GM10847 (cell line): ENCODE data around the gene TMCO1.

Experiments
- POLR2A ChIP-seq: IDR thresholded peaks from 2 replicates; pipeline ENCODE4 v1.6.1; 2011; ENCODE audit not compliant: insufficient read length; ENCODE audit errors: extremely low read depth

Gene TMCO1

GRCh38 chr1:165697881-165698760, 70.5 kb downstream of the TMCO1 start, which contains the start of gene ALDH9A1:
ALDH9A1 (minus strand) TSS chr1:165698562; CDS start chr1:165698558, 4 bp downstream.
- peak; percentile 88 for TF ChIP-seq POLR2A

DNA sequence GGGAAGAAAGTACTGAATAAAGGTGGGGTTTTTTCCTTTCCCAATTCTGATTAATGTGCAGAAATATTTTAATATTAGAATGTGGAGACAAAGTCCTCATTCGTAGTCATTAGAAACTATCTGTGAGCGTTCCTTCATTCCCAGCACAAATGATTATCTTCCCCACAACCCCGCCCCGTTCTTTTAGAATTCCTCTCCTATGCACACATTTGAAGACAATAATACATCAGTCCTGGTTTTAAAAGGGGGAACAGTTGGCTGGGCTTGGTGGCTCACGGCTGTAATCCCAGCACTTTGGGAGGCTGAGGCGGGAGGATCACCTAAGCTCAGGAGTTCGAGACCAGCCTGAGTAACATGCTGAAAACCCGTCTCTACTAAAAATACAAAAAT, 71.2 kb downstream of the TMCO1 start:
- TF ChIP-seq POLR2A: no peak

DNA sequence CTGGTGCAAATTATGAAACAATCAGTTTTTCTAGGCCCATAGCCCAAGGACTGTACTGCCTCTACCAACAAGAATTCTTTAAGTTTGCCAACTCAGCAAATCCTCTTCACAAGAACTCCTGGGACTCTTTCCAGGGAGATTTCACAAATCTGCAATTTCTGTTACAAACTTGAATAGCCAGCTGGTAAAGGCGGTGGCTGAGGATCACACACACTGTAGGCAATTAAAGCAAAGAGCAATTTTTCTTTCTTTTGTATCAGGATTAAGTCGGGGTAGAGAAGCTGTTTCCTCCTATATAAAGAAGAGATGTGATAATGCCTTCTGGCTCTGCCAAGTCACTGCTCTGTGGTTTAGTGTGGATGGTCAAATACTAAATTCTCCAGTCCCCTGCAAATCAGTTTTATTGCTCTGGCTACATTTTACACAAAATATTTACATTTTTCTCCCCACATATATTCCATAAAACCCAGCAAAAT, 72.0 kb downstream of the TMCO1 start:
- TF ChIP-seq POLR2A: no peak

DNA sequence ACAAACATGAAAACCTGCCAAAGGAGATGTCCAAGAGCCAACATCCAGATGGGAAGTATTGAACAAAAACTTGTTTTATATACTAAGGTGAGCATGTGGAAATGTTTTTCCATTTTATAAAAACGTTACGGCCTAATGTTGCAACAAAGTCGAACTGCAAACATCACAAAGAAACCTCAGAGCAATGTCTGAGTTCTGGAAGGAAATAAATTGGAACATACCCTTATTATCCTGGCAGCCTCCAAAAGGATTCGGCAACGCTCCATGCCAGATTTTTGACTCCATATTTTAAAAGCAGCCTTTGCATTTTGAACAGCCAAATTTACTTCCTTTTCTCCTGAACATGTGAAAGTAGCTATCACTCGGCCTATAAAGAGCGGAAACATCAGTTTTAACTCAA, 73.6 kb downstream of the TMCO1 start:
- TF ChIP-seq POLR2A: no peak

DNA sequence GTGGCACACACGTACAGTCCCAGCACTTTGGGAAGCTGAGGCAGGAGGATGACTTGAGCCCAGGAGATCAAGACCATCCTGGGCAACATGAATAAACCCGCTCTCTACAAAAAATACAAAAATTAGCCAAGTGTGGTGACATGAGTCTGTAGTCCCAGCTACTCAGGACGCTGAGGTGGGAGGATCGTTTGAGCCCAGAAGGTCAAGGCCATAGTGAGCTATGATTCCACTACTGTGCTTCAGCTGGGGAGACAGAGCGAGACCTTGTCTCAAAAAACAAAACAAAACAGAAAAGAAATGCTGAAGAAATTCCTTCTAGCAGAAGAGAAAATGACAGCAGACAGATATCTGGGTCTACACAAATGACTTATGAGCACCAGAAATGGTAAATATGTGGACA, 80.6 kb downstream of the TMCO1 start:
- TF ChIP-seq POLR2A: no peak

DNA sequence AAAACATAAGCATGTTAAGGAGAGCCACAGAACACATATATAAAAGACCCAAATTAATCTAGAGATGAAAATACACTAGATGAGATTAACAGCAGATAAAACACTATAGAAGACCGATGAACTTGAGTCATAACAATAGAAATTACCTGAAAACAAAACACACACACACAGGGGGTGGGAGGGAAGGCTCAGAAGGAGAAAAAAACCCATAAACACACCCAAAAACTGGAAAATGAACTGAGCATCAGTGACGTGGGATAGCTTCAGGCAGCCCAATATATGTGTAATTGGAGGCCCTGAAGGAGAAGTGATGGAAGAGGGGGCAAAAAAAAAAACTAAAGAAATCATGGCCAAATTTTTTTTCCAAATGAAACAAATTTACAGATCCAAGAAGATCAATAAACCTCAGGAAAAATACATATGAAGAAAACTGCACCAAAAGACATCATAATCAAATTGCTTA, 81.7 kb downstream of the TMCO1 start:
- no peak for TF ChIP-seq POLR2A

DNA sequence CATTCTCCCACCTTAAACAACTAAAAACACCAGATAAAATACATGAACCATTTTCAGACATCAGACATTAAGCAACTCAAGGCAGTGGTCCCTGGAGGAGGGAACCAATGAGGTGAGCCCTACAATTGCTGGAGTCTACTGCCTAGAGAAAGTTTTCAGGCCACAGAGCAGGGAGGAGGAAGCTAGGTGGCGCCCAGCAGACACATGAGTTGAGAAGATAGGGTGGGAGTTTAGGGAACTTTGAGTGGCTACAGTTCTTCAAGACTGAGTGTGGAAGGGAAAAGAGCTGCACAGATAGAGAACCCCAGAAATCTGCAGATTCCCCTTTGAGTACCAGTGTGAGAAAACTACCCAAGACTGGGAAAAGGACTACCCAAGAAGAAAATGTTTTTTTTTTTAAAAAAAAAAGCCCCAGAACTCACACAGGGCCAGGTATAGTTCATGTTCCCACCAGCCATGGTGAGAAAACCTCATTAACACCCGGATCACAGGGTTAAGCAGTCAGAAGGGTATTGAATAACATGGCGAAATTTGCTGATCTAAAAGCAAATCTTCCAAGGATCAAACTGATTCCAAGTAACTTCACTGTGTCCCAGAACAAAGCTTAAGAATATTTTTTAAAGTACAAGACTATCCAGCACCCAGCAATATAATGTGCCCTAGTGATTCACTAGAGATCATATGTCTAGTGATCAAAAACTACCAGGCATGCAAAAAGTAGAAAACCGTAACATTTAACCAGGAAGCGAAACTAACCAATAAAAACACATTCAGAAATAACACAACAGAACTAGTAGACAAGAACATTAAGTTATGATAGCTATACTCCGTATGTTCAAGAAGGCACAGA, 82.3 kb downstream of the TMCO1 start:
- TF ChIP-seq POLR2A: no peak

- no peak for TF ChIP-seq POLR2A
Measured at GRCh38 chr1:165683848-165684485, 84.7 kb downstream of the TMCO1 start.

DNA sequence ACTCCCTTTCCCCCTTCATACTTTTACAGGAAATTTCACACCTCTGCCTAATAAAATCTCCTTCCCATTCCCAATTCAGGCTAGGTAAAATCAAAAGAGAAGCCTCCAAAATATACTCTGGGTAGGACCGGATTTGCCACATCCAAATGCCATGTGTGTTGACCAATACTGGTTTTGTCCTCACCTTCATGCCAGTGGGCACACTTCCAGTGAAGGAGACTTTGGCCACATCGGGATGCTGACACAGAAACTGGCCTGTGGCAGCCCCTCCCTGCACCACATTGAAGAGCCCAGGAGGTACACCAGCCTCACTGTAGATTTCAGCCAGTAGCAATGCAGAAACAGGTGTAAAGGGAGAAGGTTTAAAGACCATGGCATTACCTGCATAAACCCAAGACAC, 88.4 kb downstream of the TMCO1 start:
- TF ChIP-seq POLR2A: no peak

DNA sequence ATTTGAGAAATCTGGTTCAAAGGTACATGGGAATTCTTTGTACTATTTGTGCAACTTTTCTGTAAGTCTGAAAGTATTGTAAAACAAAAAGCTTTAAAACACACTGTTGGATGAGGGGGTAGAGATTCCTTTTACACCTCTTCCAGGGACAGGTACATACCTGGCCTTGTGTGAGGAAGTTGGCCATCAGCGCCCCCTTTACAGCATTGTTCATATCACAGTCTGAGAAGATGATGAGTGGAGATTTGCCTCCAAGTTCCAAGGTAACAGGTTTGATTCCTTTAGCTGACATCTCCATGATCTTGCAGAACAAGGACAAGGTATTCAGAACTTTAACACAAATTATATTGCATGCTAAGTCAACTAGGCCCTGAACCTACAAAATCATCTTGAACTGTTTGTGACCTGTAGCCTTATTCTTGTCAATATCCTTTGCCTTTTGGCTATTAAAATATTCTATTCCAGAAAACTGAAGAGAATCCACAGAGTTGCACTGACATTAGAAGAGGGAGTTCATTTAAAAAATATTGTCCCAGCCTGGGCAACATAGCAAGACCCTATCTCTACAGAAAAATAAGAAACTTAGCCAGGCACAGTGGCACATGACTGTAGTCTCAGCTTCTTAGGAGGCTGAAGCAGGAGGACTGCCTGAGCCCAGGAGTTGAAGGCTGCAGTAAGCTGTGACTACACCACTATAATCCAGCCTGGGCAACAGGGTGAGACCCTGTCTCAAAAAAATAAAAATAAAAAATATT, 89.2 kb downstream of the TMCO1 start:
- no peak for TF ChIP-seq POLR2A

- no peak for TF ChIP-seq POLR2A
Measured at GRCh38 chr1:165678509-165678908, 90.2 kb downstream of the TMCO1 start.
